Ovary (tissue), 3 donors: Measurements from ENCODE around the gene GOSR1.

Source experiments
- EP300 ChIP-seq: sonication (generic); formaldehyde crosslinking; IDR thresholded peaks from one replicate; pipeline ENCODE4 v1.6.1; 2017; ENCODE audit warnings: antibody characterized with exemption
- POLR2A ChIP-seq: fragments of 450-650 bp; IDR thresholded peaks from one replicate; pipeline ENCODE4 v1.6.1; 2017; ENCODE audit warnings: antibody characterized with exemption, mild to moderate bottlenecking, moderate library complexity
- TF ChIP-seq, protein P1 (sequence below), 3 donors: fragments of 450-650 bp in 2 of 3; fragments of 200-600 bp in 1 of 3; IDR thresholded peaks; one replicate each; pipeline versions ENCODE4 v1.5.1 to v1.8.0; 2016 to 2022; ENCODE audit warnings: antibody characterized with exemption in 3 of 3, mild to moderate bottlenecking in 1 of 3
- donor health status: DM: no; HTN: no; CAD: no.

- TF ChIP-seq POLR2A (no peak), EP300 (no peak)
- TF ChIP-seq, protein P1, sequence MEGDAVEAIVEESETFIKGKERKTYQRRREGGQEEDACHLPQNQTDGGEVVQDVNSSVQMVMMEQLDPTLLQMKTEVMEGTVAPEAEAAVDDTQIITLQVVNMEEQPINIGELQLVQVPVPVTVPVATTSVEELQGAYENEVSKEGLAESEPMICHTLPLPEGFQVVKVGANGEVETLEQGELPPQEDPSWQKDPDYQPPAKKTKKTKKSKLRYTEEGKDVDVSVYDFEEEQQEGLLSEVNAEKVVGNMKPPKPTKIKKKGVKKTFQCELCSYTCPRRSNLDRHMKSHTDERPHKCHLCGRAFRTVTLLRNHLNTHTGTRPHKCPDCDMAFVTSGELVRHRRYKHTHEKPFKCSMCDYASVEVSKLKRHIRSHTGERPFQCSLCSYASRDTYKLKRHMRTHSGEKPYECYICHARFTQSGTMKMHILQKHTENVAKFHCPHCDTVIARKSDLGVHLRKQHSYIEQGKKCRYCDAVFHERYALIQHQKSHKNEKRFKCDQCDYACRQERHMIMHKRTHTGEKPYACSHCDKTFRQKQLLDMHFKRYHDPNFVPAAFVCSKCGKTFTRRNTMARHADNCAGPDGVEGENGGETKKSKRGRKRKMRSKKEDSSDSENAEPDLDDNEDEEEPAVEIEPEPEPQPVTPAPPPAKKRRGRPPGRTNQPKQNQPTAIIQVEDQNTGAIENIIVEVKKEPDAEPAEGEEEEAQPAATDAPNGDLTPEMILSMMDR (IDR thresholded peaks at IDR 0.05): no peak
Observed at GRCh38 chr17:30506481-30506880, 29.3 kb downstream of the GOSR1 start.
